ENCODE data around the gene CREG1.

The CREG1 gene

GRCh38 chr1:167529829-167530474 is 23.6 kb downstream of the CREG1 start:
- DNase-seq: peak; percentile 74

GRCh38 chr1:167528057-167528728 is 25.4 kb downstream of the CREG1 start:
- no peak for DNase-seq

- DNase-seq: no peak
Measured at GRCh38 chr1:167526667-167527383, 26.7 kb downstream of the CREG1 start.

- DNase-seq: no peak
Measured at GRCh38 chr1:167524651-167525050, 28.9 kb downstream of the CREG1 start.

GRCh38 chr1:167522246-167522645 is 31.3 kb downstream of the CREG1 start:
- no peak for DNase-seq

- DNase-seq: no peak
Measured at GRCh38 chr1:167520711-167521206, 32.8 kb downstream of the CREG1 start.

GRCh38 chr1:167518331-167518700 is 35.2 kb downstream of the CREG1 start, which contains the start of gene CD247:
Gene CD247, minus strand, starts transcription at chr1:167518529. Its CDS starts 64 bp downstream, at chr1:167518465.
- DNase-seq: no peak

GRCh38 chr1:167517535-167518330 is 35.8 kb downstream of the CREG1 start:
- no peak for DNase-seq

- no peak for DNase-seq
Measured at GRCh38 chr1:167516404-167517388, 36.9 kb downstream of the CREG1 start.

GRCh38 chr1:167515893-167516321 is 37.7 kb downstream of the CREG1 start:
- DNase-seq: no peak

- DNase-seq: no peak
Measured at GRCh38 chr1:167515461-167515860, 38.1 kb downstream of the CREG1 start.

- no peak for DNase-seq
Measured at GRCh38 chr1:167514288-167514687, 39.3 kb downstream of the CREG1 start.

- no peak for DNase-seq
Measured at GRCh38 chr1:167512046-167512654, 41.4 kb downstream of the CREG1 start.

- DNase-seq: no peak
Measured at GRCh38 chr1:167511374-167511986, 42.1 kb downstream of the CREG1 start.

- DNase-seq: no peak
Measured at GRCh38 chr1:167510881-167511280, 42.7 kb downstream of the CREG1 start.

GRCh38 chr1:167510244-167510643 is 43.3 kb downstream of the CREG1 start:
- no peak for DNase-seq

GRCh38 chr1:167509587-167509986 is 44.0 kb downstream of the CREG1 start:
- no peak for DNase-seq

GRCh38 chr1:167507719-167508118 is 45.8 kb downstream of the CREG1 start:
- no peak for DNase-seq

- DNase-seq: no peak
Measured at GRCh38 chr1:167504467-167504827, 49.1 kb downstream of the CREG1 start.

- DNase-seq: no peak
Measured at GRCh38 chr1:167503626-167504466, 49.7 kb downstream of the CREG1 start.

Measured in DMS 273 treated with DMSO at 0.1 percent for 48 hours (cell line).